HG02623 (cell line): ENCODE measurements around the gene GRIA1.

ENCODE experiments used
- ATAC-seq: cut with Tn5 transposase; IDR thresholded peaks from one replicate; pipeline ENCODE4 v1.9.1; 2021; ENCODE audit warnings: moderate library complexity; ENCODE audit not compliant: unreplicated experiment

The GRIA1 gene

GRCh38 chr5:153654504-153655200, 164.2 kb downstream of the GRIA1 start:
- ATAC-seq: no peak

GRCh38 chr5:153655201-153655510, 164.7 kb downstream of the GRIA1 start:
- no peak for ATAC-seq

GRCh38 chr5:153658149-153658548, 167.7 kb downstream of the GRIA1 start:
- no peak for ATAC-seq

GRCh38 chr5:153658606-153659005, 168.1 kb downstream of the GRIA1 start:
- no peak for ATAC-seq

GRCh38 chr5:153659039-153659736, 168.7 kb downstream of the GRIA1 start:
- ATAC-seq: no peak

GRCh38 chr5:153660919-153661318, 170.4 kb downstream of the GRIA1 start:
- no peak for ATAC-seq

- ATAC-seq: no peak
Observed at GRCh38 chr5:153661897-153662296, 171.4 kb downstream of the GRIA1 start.

GRCh38 chr5:153670101-153670500, 179.6 kb downstream of the GRIA1 start:
- ATAC-seq: no peak

GRCh38 chr5:153671653-153672346, 181.3 kb downstream of the GRIA1 start:
- no peak for ATAC-seq

GRCh38 chr5:153672347-153673090, 182.0 kb downstream of the GRIA1 start:
- no peak for ATAC-seq

GRCh38 chr5:153674356-153674755, 183.9 kb downstream of the GRIA1 start:
- ATAC-seq: no peak

GRCh38 chr5:153676406-153676805, 185.9 kb downstream of the GRIA1 start:
- ATAC-seq: no peak

- no peak for ATAC-seq
Observed at GRCh38 chr5:153676821-153677220, 186.4 kb downstream of the GRIA1 start.

GRCh38 chr5:153678617-153679329, 188.3 kb downstream of the GRIA1 start:
- no peak for ATAC-seq

- no peak for ATAC-seq
Observed at GRCh38 chr5:153690236-153690635, 199.8 kb downstream of the GRIA1 start.

GRCh38 chr5:153696256-153696655, 205.8 kb downstream of the GRIA1 start:
- ATAC-seq: no peak

GRCh38 chr5:153699035-153699434, 208.6 kb downstream of the GRIA1 start:
- no peak for ATAC-seq

GRCh38 chr5:153700940-153701339, 210.5 kb downstream of the GRIA1 start:
- no peak for ATAC-seq

- ATAC-seq: no peak
Observed at GRCh38 chr5:153702265-153702664, 211.8 kb downstream of the GRIA1 start.

GRCh38 chr5:153704110-153704509, 213.6 kb downstream of the GRIA1 start:
- ATAC-seq: no peak

GRCh38 chr5:153707626-153708025, 217.2 kb downstream of the GRIA1 start:
- no peak for ATAC-seq
